Endothelial cell of umbilical vein (primary cell): ENCODE data around the gene CCSER1. TPM values are rescaled to one million over a fixed set of nuclear protein-coding genes. Genes with fewer than 3 reads are reported as not detected.

Experiments used
- BruUV-seq: library from RNA; stranded (reverse); fragments of 400-500 nt; replicated peaks from 2 replicates; lab custom pipeline; 2021; lab: Mats Ljungman, UMichigan
- CTCF ChIA-PET: fragments of 300-600, 350-600 bp; sonication (Branson Sonifier 250); formaldehyde crosslinking; loops from one replicate; lab custom pipeline; 2021; ENCODE audit warnings: antibody characterized with exemption, inconsistent platforms; lab: Charles Lee
- POLR2A ChIA-PET: fragments of 300-600, 350-600 bp; sonication (Branson Sonifier 250); formaldehyde crosslinking; loops from one replicate; lab custom pipeline; 2021; ENCODE audit warnings: antibody characterized with exemption, inconsistent platforms; lab: Charles Lee
- DNase-seq: peaks from one replicate; pipeline ENCODE4 v3.0.0-alpha.2; 2011; ENCODE audit warnings: low read depth, low spot score
- FAIRE-seq: peaks from 2 replicates; lab custom pipeline; 2011; peaks lifted over from hg19 to GRCh38; lab: Jason Lieb, UNC
- H2AFZ ChIP-seq: 2 replicates; pipeline ENCODE4 v1.6.0; 2012; ENCODE audit warnings: low read depth, low read length, control low read depth, inconsistent platforms
- H3K27ac ChIP-seq: 2 replicates; pipeline ENCODE4 v1.5.1; 2011; ENCODE audit warnings: low read depth, mild to moderate bottlenecking, control low read depth, low read length, moderate library complexity; ENCODE audit not compliant: insufficient read depth
- H3K27me3 ChIP-seq, 2 experiments: 2 replicates each; pipeline versions ENCODE4 v1.6.0 to v1.6.1; 2011; ENCODE audit warnings: low read length in 2 of 2, mixed read lengths in 1 of 2; ENCODE audit not compliant: control insufficient read depth in 2 of 2, insufficient read depth in 2 of 2
- H3K36me3 ChIP-seq, 2 experiments: 2 replicates in 1 of 2; 3 replicates in 1 of 2; pipeline ENCODE4 v1.5.1; 2011; ENCODE audit warnings: low read length in 2 of 2, mild to moderate bottlenecking in 1 of 2, moderate library complexity in 1 of 2; ENCODE audit not compliant: control insufficient read depth in 2 of 2, insufficient read depth in 2 of 2; ENCODE audit errors: extremely low read depth in 1 of 2
- H3K4me1 ChIP-seq: 3 replicates; pipeline ENCODE4 v1.5.1; 2011; ENCODE audit warnings: mild to moderate bottlenecking, low read length; ENCODE audit not compliant: control insufficient read depth, insufficient read depth; ENCODE audit errors: extremely low read depth
- H3K4me2 ChIP-seq: 2 replicates; pipeline ENCODE4 v1.6.1; 2011; ENCODE audit warnings: low read length, control low read depth, mixed read lengths; ENCODE audit not compliant: insufficient read depth
- H3K4me3 ChIP-seq, 3 experiments: fragments of 200-600 bp in 1 of 3; sonication (generic), shearing (Covaris generic) in 1 of 3; replicated peaks in 1 of 3; 2 replicates each; pipeline ENCODE4 v1.5.1; 2011 to 2016; ENCODE audit warnings: control low read depth in 3 of 3, low read length in 3 of 3, mild to moderate bottlenecking in 2 of 3, inconsistent platforms in 1 of 3, low read depth in 1 of 3, moderate library complexity in 1 of 3; ENCODE audit not compliant: insufficient read depth in 1 of 3
- H3K79me2 ChIP-seq: 2 replicates; pipeline ENCODE4 v1.6.0; 2012; ENCODE audit warnings: low read length, inconsistent platforms; ENCODE audit not compliant: control insufficient read depth, insufficient read depth
- H3K9ac ChIP-seq: replicated peaks from 2 replicates; pipeline ENCODE3; 2011; ENCODE audit warnings: low read length, control low read depth; ENCODE audit not compliant: insufficient read depth; ENCODE audit errors: extremely low read depth
- H3K9me1 ChIP-seq: replicated peaks from 3 replicates; pipeline ENCODE4 v1.6.0; 2011; ENCODE audit warnings: mild to moderate bottlenecking, low read length; ENCODE audit not compliant: control insufficient read depth, insufficient read depth; ENCODE audit errors: extremely low read depth
- H3K9me3 ChIP-seq: replicated peaks from 2 replicates; pipeline ENCODE4 v1.5.1; 2012; ENCODE audit warnings: low read length, inconsistent platforms; ENCODE audit not compliant: control insufficient read depth, insufficient read depth
- H4K20me1 ChIP-seq: replicated peaks from 2 replicates; pipeline ENCODE3; 2011; ENCODE audit warnings: mild to moderate bottlenecking, low read length; ENCODE audit not compliant: control insufficient read depth, insufficient read depth; ENCODE audit errors: extremely low read depth
- EZH2 ChIP-seq: IDR thresholded peaks from 2 replicates; pipeline ENCODE4 v1.6.1; 2012; ENCODE audit warnings: borderline replicate concordance, low read depth, mild to moderate bottlenecking, moderate library complexity, low read length, inconsistent platforms; ENCODE audit not compliant: severe bottlenecking
- FOS ChIP-seq: IDR thresholded peaks from 2 replicates; pipeline ENCODE4 v1.6.1; 2011; ENCODE audit warnings: mild to moderate bottlenecking, low read length, moderate library complexity, borderline replicate concordance; ENCODE audit not compliant: insufficient read depth
- GATA2 ChIP-seq: IDR thresholded peaks from 2 replicates; pipeline ENCODE4 v1.7.0; 2011; ENCODE audit warnings: low read depth, mild to moderate bottlenecking, moderate library complexity, mixed read lengths, low read length; ENCODE audit not compliant: insufficient read length, insufficient read depth
- JUN ChIP-seq: IDR thresholded peaks from 2 replicates; pipeline ENCODE4 v1.6.1; 2011; ENCODE audit warnings: borderline replicate concordance, low read depth; ENCODE audit not compliant: insufficient read length, insufficient read depth
- MYC ChIP-seq: IDR thresholded peaks from one replicate; pipeline ENCODE4 v1.6.1; 2011; ENCODE audit warnings: mild to moderate bottlenecking, low read depth, low read length
- POLR2A ChIP-seq: IDR thresholded peaks from 2 replicates; pipeline ENCODE4 v1.6.1; 2012; ENCODE audit warnings: low read depth, mild to moderate bottlenecking, control low read depth, low read length
- POLR2AphosphoS5 ChIP-seq: IDR thresholded peaks from 2 replicates; pipeline ENCODE4 v1.6.1; 2012; ENCODE audit warnings: low read depth, mild to moderate bottlenecking, control low read depth, low read length, moderate library complexity; ENCODE audit not compliant: insufficient read depth
- dilution Hi-C: fragments of 300-500 bp; cut with MboI; formaldehyde crosslinking; loops from one replicate; pipeline ENCODE4 v1.15.0; 2019; ENCODE audit warnings: low sequenced_read_pairs; ENCODE audit not compliant: extremely low pct_ligation_motif_present
- intact Hi-C: fragments of 100-400 bp; cut with micrococcal nuclease; formaldehyde crosslinking; loops from one replicate; pipeline ENCODE4 v1.10.0; 2022
- polyA plus RNA-seq, 4 experiments: library from polyadenylated mRNA; depleted of rRNA in 3 of 4; stranded (reverse) in 3 of 4; unstranded in 1 of 4; fragments of >200 nt; gene quantifications; 2 replicates each; pipeline versions ENCODE4 v1.2.1 to v1.2.3, GENCODE V29; 2011 to 2012; ENCODE audit warnings: missing spikeins in 1 of 4
- total RNA-seq: library from RNA; stranded (reverse); gene quantifications from 2 replicates; pipeline ENCODE4 v1.2.3, GENCODE V29; 2021
- TF ChIP-seq, protein P1 (sequence below): IDR thresholded peaks from 2 replicates; pipeline ENCODE4 v1.6.1; 2011; ENCODE audit not compliant: insufficient read depth, insufficient read length
- TF ChIP-seq, protein P2 (sequence below), 2 donors: IDR thresholded peaks; 1 replicate in 1 of 2; 2 replicates in 1 of 2; pipeline ENCODE4 v1.5.1; 2011; ENCODE audit warnings: low read length in 2 of 2, mild to moderate bottlenecking in 2 of 2, moderate library complexity in 2 of 2, control low read depth in 1 of 2, inconsistent platforms in 1 of 2, low read depth in 1 of 2; ENCODE audit not compliant: insufficient read depth in 1 of 2; ENCODE audit errors: extremely low read depth in 1 of 2

CCSER1 gene
- total and polyA plus RNA-seq, 2 donors (not counting 3 experiments of a cell fraction or from before 2014, with no cell fraction given): 0.11 to 1.8 TPM

DNA sequence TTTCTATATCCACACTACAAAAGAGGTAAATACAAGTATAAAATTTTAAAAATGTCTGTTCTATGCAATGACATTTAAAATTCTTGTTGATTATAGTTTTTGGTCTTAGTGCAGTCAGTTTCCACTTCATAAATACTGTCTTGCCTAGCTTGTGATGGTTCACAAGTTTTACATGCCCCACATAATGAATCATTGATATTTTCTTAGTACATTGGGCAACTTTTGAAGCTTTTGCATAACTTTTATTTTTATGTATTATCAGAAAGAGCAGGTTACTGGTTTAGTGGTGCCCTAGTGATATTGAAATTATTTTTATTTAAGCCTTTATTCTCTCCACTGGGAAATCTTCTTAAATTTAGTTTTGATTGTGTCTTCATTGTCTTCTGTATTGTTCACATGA, 388.0 kb downstream of the CCSER1 start:
- TF ChIP-seq FOS: no peak
- TF ChIP-seq GATA2: no peak
- TF ChIP-seq MYC: no peak
- no peak for TF ChIP-seq POLR2A
- TF ChIP-seq, protein P1, sequence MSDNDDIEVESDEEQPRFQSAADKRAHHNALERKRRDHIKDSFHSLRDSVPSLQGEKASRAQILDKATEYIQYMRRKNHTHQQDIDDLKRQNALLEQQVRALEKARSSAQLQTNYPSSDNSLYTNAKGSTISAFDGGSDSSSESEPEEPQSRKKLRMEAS: no peak
- TF ChIP-seq POLR2AphosphoS5: no peak
- TF ChIP-seq, protein P2, sequence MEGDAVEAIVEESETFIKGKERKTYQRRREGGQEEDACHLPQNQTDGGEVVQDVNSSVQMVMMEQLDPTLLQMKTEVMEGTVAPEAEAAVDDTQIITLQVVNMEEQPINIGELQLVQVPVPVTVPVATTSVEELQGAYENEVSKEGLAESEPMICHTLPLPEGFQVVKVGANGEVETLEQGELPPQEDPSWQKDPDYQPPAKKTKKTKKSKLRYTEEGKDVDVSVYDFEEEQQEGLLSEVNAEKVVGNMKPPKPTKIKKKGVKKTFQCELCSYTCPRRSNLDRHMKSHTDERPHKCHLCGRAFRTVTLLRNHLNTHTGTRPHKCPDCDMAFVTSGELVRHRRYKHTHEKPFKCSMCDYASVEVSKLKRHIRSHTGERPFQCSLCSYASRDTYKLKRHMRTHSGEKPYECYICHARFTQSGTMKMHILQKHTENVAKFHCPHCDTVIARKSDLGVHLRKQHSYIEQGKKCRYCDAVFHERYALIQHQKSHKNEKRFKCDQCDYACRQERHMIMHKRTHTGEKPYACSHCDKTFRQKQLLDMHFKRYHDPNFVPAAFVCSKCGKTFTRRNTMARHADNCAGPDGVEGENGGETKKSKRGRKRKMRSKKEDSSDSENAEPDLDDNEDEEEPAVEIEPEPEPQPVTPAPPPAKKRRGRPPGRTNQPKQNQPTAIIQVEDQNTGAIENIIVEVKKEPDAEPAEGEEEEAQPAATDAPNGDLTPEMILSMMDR (IDR thresholded peaks at IDR 0.05; ENCODE audit: extremely low read depth in 1 of 2, insufficient read depth in 1 of 2, low read depth in 1 of 2, low read length in 2 of 2): no peak
- TF ChIP-seq EZH2: no peak
- no peak for TF ChIP-seq JUN
- no peaks in the 10 kb centered on the region for H3K4me1 ChIP-seq
- intact Hi-C loops (no loop called here), dilution Hi-C loops (no loop called here)
- ChIA-PET CTCF (no interaction called here), POLR2A (no interaction called here)
- H4K20me1 ChIP-seq: no peaks in the 10 kb centered on the region
- no peak overlapping the region for H3K4me2 ChIP-seq
- H3K27me3 ChIP-seq: no peaks in the 10 kb centered on the region
- no peaks in the 10 kb centered on the region for H3K79me2 ChIP-seq
- no peak overlapping the region for H3K9ac ChIP-seq
- BruUV-seq: no TSS peak
- no peak for FAIRE-seq
- H3K27ac ChIP-seq: no peak overlapping the region
- no peaks in the 10 kb centered on the region for H3K9me1 ChIP-seq
- H2AFZ ChIP-seq: no peak overlapping the region
- no peaks in the 10 kb centered on the region for H3K36me3 ChIP-seq
- no peak overlapping the region for H3K4me3 ChIP-seq
- H3K9me3 ChIP-seq: no peaks in the 10 kb centered on the region
- no peak for DNase-seq
